Hematopoietic multipotent progenitor cell (in vitro differentiated cells): ENCODE results near the gene GALM. TPM values are rescaled to one million over a fixed set of nuclear protein-coding genes. Genes with fewer than 3 reads are reported as not detected.
"Not testable (repeated sequence)": the region's sequence is repeated elsewhere in the genome, so short reads cannot be mapped to it uniquely, and the experiment has no call there.

Source experiments
- DNase-seq, 3 donors: peaks; one replicate each; pipeline ENCODE4 v3.0.0-alpha.2; 2011 to 2015; ENCODE audit warnings: low read depth in 2 of 3, low spot score in 2 of 3
- total RNA-seq: library from RNA; depleted of rRNA; stranded (reverse); fragments of >200 nt; gene quantifications from one replicate; pipeline ENCODE4 v1.2.3, GENCODE V29; 2012

Gene GALM
- total RNA-seq: 6.2 TPM

- peak in 1 of 3 donors; percentile 69 for DNase-seq
Observed at GRCh38 chr2:38665854-38666555, at the start of gene GALM. GALM (plus strand) TSS chr2:38666114; CDS start chr2:38666162, 48 bp downstream.

- DNase-seq: no peak
Observed at GRCh38 chr2:38617301-38617700, 48.6 kb upstream of the GALM start.

GRCh38 chr2:38619458-38620164 lies 46.3 kb upstream of the GALM start:
- DNase-seq: peak in 1 of 3 donors; percentile 44

DNA sequence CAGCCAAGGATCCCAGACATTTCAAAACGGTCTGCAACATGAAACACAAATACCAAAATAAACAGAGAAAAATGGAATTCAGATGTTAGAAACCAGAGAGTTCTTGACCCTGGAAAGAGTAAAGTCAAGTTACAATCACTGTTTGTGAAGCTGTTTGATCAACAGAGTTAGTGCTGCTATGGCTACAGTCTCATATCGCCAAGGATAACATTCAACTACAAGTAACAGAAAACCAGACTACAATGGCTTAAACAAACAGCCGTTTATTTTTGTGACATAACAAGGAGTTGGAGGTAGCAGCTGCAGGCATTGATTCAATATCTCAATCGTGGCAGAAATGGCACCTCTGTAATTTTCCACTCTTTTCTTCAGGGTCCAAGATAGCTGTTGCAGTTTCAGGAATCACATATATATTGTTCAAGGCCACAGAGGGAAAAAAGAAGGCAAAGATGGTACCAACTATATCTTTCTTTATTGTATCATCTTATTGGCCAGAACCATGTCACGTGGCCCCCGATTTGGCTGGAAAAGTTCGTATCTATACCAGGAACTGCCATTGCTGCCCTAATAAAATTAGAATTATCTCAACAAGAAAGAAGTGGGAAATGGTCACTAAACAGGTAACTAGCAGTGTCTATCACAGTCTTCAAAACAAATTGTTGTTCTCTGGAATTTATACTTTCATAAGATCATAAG lies 45.5 kb upstream of the GALM start:
- peak in 1 of 3 donors; percentile 31 for DNase-seq

GRCh38 chr2:38621018-38621417 lies 44.9 kb upstream of the GALM start:
- no peak for DNase-seq

DNA sequence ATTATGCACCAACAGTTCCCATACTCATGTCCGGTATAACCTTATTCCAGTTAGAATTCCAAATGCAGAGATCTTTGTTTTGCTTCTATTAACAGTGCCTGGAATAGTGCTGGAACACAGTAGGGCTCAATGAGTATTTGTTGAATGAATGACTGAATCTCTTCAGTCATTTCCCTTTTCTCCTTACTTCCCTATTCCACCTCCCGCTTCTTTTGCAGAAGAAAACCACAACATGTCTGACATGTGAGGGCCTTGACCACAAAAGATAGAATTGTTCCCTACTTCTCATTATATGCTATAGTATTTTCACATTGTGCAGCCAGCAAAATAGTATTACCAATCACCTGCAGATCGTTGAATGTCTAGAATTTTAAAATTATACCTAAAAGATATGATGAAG lies 43.7 kb upstream of the GALM start:
- DNase-seq: peak in 1 of 3 donors; percentile 87

DNA sequence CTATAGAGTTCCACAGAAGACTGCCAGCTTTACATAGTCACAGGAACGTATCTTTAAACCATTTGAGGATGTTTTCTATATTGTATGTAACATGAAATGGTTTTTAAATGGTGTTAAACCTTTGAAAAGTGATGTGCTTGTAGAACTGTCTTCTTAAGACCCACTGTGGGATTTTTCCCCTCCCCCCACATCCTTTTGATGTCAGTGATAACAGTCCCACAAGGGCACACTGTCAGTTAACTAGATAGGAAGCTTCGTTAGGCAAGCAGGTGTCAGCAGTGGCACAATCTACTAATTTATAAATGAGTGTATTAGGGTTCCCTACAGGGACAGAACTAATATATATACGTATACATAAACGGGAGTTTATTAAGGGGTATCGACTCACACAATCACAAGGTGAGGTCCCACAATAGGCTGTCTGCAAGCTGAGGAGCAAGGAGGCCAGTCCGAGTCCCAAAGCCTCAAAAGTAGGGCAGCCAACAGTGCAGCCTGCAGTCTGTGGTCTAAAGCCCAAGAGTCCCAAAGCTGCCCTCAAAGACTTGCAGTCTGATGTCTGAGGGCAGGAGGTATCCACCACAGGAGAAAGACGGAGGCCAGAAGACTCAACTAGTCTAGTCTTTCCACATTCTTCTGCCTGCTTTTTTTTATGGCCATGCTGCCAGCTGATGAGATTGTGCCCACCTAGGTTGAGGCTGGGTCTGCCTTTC lies 39.4 kb upstream of the GALM start:
- DNase-seq: no peak

- no peak for DNase-seq
Observed at GRCh38 chr2:38627391-38627790, 38.5 kb upstream of the GALM start.

- no peak for DNase-seq
Observed at GRCh38 chr2:38629684-38630083, 36.2 kb upstream of the GALM start.

DNA sequence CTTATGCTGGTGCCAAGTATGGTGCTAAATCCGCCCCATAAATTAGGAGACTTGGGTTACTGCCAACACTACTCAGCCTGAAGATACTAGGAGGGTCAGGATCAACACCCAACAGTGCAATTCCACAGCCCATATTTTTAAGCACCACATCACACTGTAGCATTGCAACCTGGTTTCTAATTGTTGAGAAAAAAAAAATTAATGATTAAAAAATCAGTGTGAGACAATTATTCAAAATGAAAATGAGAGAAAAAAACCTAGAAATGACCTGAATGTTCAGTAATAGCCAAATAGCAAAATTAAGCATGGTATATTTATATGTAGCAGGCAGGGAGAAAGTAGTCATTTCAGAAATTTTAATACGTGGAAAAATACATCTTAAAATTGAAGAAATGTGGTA lies 33.9 kb upstream of the GALM start:
- no peak for DNase-seq

- DNase-seq: no peak
Observed at GRCh38 chr2:38632980-38633379, 32.9 kb upstream of the GALM start.

DNA sequence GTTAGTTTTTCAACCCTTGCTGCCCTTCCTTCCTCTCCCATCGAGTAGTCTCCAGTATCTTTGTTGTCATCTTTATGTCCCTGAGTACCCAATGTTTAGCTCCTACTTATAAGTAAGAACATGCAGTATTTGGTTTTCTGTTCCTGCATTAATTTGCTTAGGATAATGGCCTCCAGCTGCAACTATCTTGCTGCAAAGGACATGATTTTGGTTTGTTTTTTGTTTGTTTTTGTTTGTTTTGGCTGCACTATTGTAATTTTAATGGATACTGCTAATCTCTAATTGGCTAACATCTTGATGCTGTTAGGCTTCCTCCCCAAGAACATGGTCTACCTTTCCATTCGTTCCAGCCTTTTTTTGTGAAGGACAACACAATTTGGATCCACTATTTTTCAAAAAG lies 32.0 kb upstream of the GALM start:
- no peak for DNase-seq

- DNase-seq: peak in 1 of 3 donors; percentile 54
Observed at GRCh38 chr2:38634684-38635083, 31.2 kb upstream of the GALM start.

- DNase-seq: no peak
Observed at GRCh38 chr2:38635139-38635538, 30.8 kb upstream of the GALM start.

GRCh38 chr2:38636069-38636468 lies 29.8 kb upstream of the GALM start:
- DNase-seq: no peak

DNA sequence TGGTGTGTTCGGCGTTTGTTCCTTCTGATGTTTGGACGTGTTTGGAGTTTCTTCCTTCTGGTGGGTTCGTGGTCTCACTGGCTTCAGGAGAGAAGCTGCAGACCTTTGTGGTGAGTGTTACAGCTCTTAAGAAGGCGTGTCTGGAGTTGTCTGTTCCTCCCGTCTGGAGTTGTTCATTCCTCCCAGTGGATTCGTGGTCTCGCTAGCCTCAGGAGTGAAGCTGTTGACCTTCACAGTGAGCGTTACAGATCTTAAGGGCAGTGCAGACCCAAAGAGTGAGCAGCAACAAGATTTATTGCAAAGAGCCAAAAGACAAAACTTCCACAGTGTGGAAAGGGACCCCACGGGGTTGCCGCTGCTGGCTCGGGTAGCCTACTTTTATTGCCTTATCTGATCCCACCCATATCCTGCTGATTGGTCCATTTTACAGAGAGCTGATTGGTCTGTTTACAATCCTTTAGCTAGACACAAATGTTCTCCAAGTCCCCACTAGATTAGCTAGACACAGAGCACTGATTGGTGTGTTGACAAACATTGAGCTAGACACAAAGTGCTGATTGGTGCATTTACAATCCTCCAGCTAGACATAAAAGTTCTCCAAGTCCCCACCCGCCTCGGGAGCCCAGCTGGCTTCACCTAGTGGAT lies 23.4 kb upstream of the GALM start:
- DNase-seq: not testable (repeated sequence)

- DNase-seq: no peak
Observed at GRCh38 chr2:38643021-38643671, 22.8 kb upstream of the GALM start.

GRCh38 chr2:38643683-38644511 lies 22.0 kb upstream of the GALM start:
- peak in 2 of 3 donors; percentile 80 to 93 for DNase-seq

GRCh38 chr2:38648107-38648761 lies 17.7 kb upstream of the GALM start:
- no peak for DNase-seq
